NCI-H82 treated with DMSO at 0.1 percent for 48 hours (cell line): ENCODE data around the gene RHBDL2.
"Not testable (repeated sequence)": the region's sequence is repeated elsewhere in the genome, so short reads cannot be mapped to it uniquely, and the experiment has no call there.

ENCODE experiments used
- DNase-seq: peaks from one replicate; lab custom pipeline; 2025; ENCODE audit not compliant: unreplicated experiment; lab: John Stamatoyannopoulos, UW

RHBDL2 gene, protein sequence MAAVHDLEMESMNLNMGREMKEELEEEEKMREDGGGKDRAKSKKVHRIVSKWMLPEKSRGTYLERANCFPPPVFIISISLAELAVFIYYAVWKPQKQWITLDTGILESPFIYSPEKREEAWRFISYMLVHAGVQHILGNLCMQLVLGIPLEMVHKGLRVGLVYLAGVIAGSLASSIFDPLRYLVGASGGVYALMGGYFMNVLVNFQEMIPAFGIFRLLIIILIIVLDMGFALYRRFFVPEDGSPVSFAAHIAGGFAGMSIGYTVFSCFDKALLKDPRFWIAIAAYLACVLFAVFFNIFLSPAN

DNA sequence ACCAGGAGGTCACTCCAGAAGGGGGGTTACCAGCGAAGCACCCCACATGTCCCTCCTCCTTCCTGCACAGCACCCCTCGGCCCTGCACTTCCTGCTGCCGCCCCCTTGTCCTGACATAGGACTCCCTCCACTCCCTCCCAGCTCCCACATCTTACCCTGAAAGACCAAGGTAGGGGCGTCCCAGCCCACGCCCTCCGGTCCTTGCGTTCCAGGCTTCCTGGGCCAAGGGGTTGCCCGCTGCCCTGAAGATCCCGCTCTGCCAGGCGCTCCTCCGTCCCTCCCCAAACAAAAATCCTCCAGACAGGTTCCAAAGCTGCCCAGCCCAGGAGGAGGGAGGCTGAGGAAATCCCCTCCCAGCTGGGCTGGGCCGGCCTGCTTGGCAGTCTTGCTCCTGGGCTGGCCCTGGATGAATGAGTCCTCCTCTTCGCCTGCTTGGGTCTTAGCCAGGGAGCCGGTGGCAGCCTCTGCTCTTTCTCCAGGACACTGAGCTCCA, at the start of gene RHBDL2:
TSS of gene RHBDL2 (minus strand) at position 304 of the 493 bp plus-strand sequence. CDS start 22,618 bp downstream, outside the sequence.
- DNase-seq = no peak

DNA sequence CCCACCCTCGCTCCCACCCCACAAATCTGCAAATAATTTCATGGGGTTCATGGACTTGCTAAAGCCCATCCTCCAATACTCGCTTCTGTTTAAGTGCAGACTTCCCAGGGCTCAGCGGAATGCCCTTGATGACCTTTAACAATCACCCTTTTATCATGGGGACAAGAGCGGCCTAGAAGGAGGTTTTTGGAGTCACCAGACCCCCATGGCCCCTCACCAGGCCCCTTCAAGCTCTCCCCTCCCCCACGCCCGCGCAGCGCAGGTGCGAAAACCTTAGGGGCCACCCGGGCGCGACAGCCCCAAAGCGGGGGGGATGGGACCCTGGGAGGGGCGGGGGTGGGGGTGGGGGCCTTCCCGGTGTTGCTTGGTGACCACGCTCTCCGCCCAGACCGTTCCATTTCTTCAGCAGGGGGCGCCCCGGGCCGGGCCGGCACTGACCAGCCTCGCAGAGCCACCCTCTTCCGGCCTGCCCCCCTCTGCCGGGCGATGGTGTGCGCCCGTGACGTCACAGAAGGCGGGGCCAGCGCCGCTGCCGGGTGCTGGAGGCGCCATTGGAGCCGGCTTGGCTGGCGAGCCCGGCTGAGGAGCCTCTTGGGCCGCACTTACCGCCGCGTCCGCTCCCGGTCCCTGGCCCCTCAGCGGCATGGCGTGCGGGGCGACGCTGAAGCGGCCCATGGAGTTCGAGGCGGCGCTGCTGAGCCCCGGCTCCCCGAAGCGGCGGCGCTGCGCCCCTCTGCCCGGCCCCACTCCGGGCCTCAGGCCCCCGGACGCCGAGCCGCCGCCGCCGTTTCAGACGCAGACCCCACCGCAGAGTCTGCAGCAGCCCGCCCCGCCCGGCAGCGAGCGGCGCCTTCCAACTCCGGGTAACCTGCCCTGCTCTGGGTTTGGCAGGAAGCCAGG, 49.4 kb upstream of the RHBDL2 start, which contains the start of gene AKIRIN1:
TSS of gene AKIRIN1 (plus strand) at position 539 of the 900 bp plus-strand sequence. CDS start at position 644, 105 bp downstream.
- DNase-seq = peak; percentile 89

DNA sequence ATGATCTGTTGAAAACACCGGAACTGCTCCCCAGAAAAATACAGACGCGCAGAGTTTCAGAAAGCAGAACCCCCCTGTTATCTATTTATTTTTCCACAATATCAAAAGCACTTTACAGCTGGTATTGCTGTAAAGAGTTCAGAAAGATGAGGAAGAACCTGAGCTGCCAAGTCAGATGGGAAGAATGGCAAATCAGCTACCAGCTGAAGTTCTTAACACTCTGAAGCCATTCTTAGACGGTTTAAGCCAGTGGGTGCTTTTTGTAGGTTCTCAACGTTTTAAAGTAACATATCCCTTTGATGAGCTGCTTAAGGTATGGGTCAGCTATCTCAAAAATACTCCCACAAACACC, 48.7 kb upstream of the RHBDL2 start:
- peak; percentile 50 for DNase-seq

DNA sequence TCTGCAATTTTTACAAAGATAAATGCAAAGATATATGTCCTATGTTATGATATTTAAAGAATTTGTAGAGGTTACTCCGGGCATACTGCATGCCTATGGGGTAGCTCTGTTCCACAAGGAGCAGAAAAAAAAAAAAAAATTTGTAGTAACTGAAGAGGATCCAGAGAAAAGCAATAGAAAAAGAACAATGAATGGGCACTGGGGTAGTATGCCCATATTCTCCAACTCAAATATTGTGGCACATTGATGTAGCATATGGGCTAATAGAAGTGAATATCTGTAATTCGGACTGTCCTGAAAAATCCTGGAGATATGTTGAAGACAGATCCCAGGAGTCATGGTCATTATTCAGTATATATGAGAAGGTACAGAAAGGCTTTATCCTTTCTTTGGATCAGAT, 48.3 kb upstream of the RHBDL2 start:
- DNase-seq = no peak

DNA sequence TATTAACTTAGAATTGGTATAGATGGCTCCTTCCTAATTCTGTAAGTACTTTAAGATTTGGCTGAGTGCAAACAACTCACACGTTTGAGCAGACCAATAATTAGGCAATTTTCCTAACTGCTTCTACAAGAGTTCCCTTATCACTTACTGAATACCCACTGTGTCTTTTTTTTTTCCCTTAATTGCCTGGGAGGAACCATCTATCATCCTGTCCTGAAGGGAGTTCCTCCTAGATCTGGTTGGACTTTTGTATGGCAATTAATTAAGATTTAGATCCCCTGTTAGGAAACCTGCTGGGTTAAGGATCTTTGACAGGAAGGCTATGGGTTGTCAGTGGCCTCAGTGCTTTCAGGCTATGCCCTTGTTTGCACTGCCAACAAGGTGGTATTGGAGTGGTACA, 37.8 kb upstream of the RHBDL2 start:
- DNase-seq = not testable (repeated sequence)

DNA sequence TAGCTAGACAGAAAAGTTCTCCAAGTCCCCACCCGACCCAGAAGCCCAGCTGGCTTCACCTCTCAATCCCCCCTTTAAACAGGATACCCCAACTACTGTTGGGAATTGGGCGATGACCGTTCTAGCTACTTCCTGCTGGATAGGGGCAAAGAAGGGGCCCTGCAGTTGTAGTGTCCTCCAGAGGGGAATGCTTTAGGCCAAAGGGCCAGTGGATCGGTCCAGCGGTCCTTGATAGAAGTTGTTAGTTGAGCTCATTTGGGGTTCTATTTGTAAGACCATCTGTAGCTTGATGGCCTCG, 36.6 kb upstream of the RHBDL2 start:
- DNase-seq = not testable (repeated sequence)

DNA sequence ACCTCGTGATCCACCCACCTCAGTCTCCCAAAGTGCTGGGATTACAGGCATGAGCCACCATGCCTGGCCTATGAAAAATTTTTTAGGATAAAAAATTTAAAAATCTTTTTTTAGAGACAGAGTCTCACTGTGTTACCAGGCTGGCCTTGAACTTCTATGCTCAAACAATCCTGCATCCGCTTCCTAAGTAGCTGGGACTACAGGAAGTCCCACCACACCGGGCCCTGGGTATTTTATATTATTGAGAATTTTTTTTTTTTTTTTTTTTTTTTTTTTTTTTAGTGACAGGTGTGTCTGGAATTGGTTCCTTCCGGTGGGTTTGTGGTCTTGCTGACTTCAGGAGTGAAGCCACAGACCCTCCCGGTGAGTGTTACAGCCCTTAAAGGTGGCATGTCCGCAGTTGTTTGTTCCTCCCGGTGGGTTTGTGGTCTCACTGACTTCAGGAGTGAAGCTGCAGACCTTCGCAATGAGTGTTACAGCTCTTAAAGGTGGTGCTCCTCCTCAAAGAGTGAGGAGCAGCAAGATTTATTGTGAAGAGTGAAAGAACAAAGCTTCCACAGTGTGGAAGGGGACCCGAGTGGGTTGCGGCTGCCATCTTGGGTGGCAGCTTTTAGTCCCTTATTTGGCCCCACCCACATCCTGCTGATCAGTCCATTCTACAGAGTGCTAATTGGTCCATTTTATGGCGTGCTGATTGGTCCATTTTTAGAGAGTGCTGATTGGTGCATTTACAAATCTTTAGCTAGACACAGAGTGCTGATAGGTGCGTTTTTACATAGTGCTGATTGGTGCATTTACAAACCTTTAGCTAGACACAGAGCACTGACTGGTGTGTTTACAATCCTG, 36.0 kb upstream of the RHBDL2 start:
- DNase-seq = not testable (repeated sequence)

DNA sequence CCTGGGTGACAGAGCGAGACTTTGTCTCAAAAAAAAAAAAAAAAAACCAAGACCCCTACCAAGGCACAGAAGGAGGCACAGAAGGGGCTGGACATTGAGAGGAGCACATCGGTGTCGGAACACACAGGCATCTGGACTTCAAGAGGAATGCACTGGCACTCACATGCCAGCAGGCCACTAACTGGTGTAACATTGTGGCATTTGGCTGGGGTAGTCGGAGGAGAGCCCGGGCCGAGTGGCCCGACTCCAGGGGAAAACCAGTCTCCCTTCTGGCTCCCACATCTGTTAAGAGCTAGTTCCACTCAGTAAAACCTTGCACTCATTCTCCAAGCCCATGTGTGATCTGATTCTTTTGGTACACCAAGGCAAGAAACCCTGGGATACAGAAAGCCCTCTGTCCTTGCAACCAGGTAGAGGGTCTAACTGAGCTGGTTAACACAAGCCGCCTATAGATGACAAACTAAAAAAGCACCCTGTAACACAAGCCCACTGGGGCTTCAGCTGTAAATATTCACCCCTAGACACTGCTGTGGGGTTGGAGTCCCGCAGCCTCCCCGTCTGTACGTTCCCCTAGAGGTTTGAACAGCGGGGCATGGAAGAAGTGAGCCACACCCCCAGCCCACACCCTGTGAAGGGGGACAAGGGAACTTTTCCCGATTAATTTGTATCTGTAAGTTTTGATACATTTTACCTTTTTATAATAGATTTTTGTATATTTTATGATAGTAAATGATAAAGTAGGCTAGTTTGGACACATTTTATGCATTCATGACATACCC, 32.2 kb upstream of the RHBDL2 start:
- DNase-seq = no peak

DNA sequence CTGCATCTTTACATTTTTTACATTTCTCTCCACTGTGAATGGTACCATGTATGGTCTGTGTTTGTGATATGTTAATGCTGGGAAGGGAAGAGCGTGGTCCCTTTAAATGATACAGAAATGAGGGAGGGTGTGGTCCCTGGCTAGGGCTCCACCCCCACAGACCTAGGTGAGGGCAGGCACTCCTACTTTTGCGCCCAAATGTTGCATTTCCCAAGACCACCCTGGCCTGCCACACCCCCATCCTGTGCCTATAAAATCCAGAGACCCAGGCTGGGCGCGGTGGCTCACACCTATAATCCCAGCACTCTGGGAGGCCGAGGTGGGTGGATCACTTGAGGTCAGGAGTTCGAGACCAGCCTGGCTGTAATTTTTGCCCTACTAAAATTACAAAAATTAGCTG, 31.5 kb upstream of the RHBDL2 start:
- not testable (repeated sequence) for DNase-seq

DNA sequence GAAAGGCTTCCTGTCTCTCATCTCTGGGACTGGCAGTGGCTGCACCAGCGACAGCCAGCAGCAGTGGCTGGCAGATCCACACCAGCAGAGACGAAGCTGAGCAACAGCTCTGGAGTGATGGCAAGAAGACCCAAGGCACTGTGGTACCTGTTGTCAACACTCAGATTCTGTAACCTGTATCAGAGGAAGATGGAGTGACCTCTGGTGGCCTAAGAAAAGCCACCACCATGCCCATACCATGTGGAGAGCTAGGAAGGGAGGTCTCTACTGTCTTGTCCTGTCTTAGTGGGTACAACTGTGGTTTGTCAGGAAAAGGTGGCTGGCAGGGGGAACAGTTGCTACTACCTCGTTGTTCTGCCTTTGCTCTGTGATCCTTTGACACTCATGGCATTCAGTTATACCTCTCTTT, 22.5 kb upstream of the RHBDL2 start:
- no peak for DNase-seq

DNA sequence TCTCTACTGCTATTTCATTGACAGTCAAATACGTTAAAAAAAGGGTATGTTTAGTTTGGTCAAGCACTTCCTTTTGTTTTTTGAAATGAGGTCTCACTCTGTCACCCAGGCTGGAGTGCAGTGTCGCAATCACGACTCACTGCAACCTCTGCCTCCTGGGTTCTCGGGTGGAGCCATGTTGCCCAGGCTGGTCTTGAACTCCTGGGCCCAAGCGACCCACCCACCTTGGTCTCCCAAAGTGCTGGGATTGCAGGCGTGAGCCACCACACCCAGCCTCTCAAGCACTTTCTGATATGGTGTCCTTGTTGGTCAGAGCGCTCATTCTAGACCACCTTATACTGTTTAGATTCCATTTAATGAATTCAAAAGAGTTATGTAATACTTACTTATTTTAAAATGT, 20.9 kb upstream of the RHBDL2 start:
- no peak for DNase-seq

DNA sequence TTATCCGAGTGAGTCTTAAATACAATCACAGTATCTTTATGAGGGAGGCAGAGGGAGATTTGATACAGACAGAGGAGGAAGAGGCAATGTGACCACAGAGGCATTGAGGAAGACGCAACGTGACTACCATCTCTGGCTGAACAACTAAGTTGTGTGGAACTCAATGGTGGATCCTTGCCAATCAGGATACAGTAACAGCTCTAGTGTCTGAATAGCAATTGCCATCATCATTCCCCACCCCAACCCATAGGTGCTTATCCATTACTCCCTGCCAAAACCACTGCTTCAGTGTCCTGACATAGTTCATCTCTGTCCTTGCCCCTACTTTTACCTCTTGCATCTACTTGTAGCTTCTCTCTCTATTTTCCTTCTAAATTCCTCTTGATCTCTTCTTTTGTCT, 20.5 kb upstream of the RHBDL2 start:
- no peak for DNase-seq

DNA sequence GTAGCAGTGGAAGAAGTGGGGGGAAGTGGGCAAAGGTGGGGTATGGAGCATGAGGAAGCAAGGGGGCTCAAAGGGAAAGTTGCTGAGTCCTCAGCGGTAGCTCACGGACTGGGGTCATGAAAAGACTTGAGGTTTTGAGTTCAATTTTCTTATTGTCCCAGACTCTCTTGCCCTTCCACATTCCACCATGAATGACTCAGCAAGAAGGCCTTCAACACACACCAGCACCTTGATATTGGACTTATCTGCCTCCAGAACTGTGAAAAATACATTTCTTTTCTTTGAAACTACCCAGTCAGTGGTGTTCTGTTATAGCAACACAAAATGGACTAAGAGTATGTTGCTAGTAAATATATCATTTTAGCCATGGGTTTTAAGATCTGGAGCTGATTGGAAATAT, 17.3 kb upstream of the RHBDL2 start:
- no peak for DNase-seq

DNA sequence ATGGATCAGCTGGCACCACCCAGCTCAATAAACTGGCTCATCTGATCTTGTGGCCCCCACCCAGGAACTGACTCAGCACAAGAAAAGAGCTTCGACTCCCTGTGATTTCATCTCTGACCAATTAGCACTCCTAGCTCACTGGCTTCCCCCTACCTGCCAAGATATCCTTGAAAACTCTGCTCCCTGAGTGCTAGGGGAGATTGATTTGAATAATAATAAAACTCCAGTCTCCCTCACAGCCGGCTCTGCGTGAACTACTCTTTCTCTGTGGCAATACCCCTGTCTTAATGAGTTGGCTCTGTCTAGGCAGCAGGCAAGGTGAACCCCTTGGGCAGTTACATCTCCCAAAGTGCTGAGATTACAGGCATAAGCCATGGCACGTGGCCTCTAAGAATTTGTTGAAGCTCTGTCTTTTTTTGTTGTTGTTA, 11.8 kb upstream of the RHBDL2 start:
- DNase-seq = no peak

DNA sequence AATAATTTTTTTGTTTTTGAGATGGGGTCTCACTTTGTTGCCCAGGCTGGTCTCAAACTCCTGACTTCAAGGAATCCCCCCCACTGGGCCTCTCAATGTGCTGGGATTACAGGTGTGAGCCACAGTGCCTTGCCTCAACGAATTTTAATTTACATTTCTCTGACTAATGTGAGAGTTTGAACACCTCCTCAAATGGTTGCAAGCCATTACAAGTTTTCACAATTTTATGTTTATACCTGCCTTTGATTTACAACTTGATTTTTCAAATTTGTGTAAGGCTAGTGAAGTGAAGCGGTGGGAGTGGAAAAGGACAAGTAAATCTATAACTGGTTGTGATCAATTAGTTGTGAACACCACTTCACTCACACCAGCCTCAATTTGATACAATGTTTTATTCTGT, 8.9 kb upstream of the RHBDL2 start:
- no peak for DNase-seq

DNA sequence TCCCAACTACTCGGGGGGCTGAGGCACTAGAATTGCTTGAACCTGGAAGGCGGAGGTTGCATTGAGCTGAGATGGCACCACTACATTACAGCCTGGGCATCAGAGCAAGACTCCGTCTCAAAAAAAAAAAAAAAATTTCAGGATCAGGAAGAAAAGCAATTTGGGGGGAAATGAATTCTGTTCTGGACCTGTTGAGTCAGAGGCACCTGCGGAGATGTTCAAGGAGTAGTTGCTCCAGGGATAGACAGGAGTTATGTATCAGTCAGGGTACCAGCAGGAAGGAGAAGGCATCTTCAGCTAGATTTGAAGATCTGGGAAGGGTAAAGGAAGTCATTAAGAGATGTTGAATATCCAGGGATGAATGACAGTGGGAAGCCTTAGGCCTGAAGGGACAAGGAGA, 2.9 kb upstream of the RHBDL2 start:
- no peak for DNase-seq

DNA sequence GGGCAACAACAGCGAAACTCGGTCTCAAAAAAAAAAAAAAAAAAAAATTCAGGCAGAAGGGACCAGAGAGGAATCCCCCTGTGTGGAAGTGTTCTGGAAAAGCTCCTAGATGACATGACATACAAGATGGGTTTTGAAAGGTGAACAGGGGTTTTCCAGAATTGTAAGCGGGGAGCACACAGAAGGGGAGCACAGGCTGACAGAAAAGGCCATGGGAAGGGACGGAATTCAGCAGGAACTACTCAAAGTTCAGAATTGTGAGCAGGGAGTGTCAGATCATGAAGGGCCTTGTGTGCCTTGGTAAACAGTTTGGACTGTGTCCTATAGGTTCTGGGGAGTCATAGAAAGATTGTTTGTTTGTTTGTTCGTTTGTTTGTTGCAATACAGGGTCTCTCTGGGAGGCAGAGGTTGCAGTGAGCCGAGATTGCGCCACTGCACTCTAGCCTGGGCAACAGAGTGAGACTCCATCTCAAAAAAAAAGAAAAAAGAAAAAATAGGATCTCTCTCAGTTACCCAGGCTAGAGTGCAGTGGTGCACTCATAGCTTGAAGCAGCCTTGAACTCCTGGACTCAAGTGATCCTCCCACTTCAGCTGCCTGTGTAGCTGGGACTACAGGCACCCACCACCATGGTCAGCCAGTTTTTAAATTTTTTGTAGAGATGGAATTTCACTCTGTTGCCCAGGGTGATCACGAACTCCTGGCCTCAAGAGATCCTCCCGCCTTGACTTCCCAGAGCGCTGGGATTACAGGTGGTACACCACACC, 1.2 kb upstream of the RHBDL2 start:
- DNase-seq = no peak

DNA sequence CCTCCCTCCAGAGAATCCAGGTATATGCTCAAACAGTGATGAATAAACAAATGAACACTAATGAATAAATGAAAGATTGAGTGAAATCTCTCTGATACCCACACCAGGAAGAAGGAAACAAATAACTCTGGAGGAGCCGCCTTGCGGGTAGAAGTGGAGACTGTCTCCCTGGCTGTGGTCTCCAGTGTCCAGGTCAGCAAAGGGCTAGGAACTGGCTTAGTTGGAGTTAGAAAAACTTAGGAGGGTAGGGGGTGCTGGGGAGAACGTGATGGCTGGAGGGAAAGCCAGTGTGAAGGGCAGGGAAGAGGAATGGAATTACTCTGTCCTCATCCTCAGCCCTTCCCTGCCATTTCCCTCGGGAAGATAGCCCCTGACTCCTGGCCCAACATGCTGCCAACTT, 537 bp downstream of the RHBDL2 start:
- no peak for DNase-seq

DNA sequence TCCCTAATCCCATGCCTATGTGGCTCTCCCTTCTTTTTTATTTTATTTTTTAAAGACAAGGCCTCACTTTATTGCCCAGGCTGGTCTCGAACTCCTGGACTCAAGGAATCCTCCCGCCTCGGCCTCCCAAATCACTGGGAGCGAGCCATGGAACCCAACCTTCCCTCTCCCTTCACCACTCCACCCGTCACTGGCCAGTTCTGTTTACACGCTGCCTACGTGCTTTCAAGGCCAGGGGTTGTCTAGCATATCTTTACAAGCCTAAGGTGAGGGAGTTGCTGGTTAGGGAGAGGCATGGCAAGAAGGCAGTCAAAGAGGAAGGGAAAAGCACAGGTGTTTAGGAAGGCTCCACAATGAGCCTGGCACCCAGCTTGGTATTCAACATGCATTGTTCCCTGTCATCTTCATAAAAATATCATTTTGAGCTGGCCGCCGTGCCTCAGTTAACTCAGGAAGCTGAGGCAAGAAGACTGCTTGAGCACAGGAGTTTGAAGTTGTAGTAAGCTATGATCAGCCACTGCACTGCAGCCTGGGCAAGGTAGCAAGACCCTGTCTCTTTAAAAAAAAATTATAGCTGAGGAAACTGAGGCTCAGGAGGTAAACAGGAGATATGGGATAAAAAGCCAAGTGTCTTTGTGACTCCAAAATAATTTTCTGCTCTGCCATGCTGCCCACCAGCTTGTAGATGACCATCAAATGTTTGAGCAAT, 1.1 kb downstream of the RHBDL2 start:
- DNase-seq = no peak
